ENCODE measurements around the gene TGFB1.
"Not testable (repeated sequence)": the region's sequence is repeated elsewhere in the genome, so short reads cannot be mapped to it uniquely, and the experiment has no call there.

The TGFB1 gene

GRCh38 chr19:41353466-41354342 lies at the start of gene TGFB1:
TSS of gene TGFB1 (minus strand) at chr19:41353922. CDS start at chr19:41353044, 878 bp downstream.
- Mint-ChIP-seq H3K9me3 (peaks cover 3% of the 10 kb centered on the region), H3K27me3 (ENCODE audit: low read depth) (no peaks in the 10 kb centered on the region), H3K4me1 (ENCODE audit: low read depth) (peaks cover 55% of the 10 kb centered on the region), H3K4me3 (peak within 1 kb of the TSS; percentile 96), H3K36me3 (ENCODE audit: low read depth) (peaks cover 25% of the 10 kb centered on the region), H3K27ac (peak within 1 kb of the TSS; percentile 95)

- Mint-ChIP-seq H3K4me1 (ENCODE audit: low read depth) (peaks cover 17% of the 10 kb centered on the region), H3K9me3 (no peaks in the 10 kb centered on the region), H3K27ac (no peak overlapping the region), H3K36me3 (ENCODE audit: low read depth) (peaks cover 3% of the 10 kb centered on the region), H3K27me3 (ENCODE audit: low read depth) (no peaks in the 10 kb centered on the region), H3K4me3 (no peak overlapping the region)
Measured at GRCh38 chr19:41402010-41402409, 48.3 kb upstream of the TGFB1 start.

- H3K9me3 Mint-ChIP-seq = no peaks in the 10 kb centered on the region
- no peak overlapping the region for H3K4me3 Mint-ChIP-seq
- H3K27ac Mint-ChIP-seq = no peak overlapping the region
- H3K4me1 Mint-ChIP-seq (ENCODE audit: low read depth) = peaks cover 17% of the 10 kb centered on the region
- no peaks in the 10 kb centered on the region for H3K27me3 Mint-ChIP-seq (ENCODE audit: low read depth)
- peaks cover 2% of the 10 kb centered on the region for H3K36me3 Mint-ChIP-seq (ENCODE audit: low read depth)
Measured at GRCh38 chr19:41401483-41401882, 47.8 kb upstream of the TGFB1 start.

DNA sequence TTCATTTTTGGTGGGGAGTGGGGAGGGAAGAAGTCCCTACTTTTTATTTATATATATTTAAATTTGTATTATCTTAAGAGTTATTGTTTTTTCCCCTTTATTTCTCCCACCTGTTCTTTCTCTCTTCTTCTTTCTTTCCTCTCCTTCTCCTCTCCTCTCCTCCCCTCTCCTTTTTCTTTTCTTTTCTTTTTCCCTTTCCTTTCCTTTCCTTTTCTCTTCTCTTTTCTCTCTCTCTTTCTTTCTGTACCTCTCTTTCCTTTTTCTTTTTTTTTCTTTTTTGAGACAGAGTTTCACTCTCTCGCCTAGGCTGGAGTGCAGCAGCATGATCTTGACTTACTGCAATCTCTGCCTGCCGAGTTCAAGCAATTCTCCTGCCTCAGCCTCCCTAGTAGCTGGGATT lies 45.8 kb upstream of the TGFB1 start:
- Mint-ChIP-seq H3K9me3 (no peaks in the 10 kb centered on the region), H3K27ac (peak overlapping the region; percentile 42), H3K36me3 (ENCODE audit: low read depth) (peaks cover 4% of the 10 kb centered on the region), H3K4me3 (peak overlapping the region; percentile 64), H3K27me3 (ENCODE audit: low read depth) (no peaks in the 10 kb centered on the region), H3K4me1 (ENCODE audit: low read depth) (peaks cover 29% of the 10 kb centered on the region)

DNA sequence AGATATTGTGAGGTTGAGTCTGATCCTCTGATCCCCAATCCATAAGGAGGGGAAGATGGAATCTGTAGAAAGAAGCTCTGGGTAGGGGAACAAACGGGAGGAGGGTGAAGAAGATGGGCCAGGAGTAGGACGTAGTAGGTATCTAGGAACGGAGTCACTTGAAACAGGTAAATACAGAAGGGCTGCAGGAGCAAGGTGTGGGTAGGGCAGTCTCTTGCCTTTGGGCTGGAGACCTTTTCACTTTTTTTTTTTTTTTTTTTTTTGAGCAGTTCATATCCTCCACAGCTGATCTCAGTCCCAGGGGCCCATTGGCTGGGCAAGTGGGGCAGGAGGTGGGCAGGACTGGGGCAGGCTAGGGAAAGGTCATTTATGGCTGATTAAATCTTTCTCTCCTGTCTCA lies 45.4 kb upstream of the TGFB1 start:
- Mint-ChIP-seq H3K27ac (peak overlapping the region; percentile 18), H3K36me3 (ENCODE audit: low read depth) (peaks cover 4% of the 10 kb centered on the region)

DNA sequence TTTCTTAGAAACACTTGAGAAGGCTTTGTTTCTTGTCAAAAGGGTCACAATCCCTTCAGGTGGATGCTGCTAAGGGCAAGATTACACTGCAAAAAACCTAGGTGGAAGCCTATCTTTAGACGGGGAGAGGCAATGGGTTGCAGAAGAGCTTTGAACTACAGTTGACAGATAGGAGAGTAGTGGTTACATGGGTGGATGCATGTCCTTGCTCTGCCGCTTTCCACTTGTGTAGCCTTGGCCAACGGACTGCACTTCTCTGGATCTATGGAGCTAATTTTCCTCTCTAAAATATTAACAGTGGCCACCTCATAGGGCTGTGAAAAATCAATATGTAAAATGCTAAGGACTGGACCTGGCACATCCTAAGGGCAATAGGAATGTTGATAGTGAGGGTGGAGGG lies 44.9 kb upstream of the TGFB1 start:
- Mint-ChIP-seq H3K4me3 (peak overlapping the region; percentile 97), H3K4me1 (ENCODE audit: low read depth) (peaks cover 29% of the 10 kb centered on the region), H3K27me3 (ENCODE audit: low read depth) (no peaks in the 10 kb centered on the region), H3K27ac (peak overlapping the region; percentile 100), H3K9me3 (no peaks in the 10 kb centered on the region), H3K36me3 (ENCODE audit: low read depth) (peaks cover 4% of the 10 kb centered on the region)

More for the DNA sequence above, 45.4 kb upstream of the TGFB1 start:
- H3K27me3 Mint-ChIP-seq (ENCODE audit: low read depth) = no peaks in the 10 kb centered on the region
- peak overlapping the region; percentile 97 for H3K4me3 Mint-ChIP-seq
- H3K4me1 Mint-ChIP-seq (ENCODE audit: low read depth) = peaks cover 29% of the 10 kb centered on the region
- H3K9me3 Mint-ChIP-seq = no peaks in the 10 kb centered on the region

GRCh38 chr19:41398050-41398418 lies 44.3 kb upstream of the TGFB1 start:
- Mint-ChIP-seq H3K9me3 (no peaks in the 10 kb centered on the region), H3K27ac (peak overlapping the region; percentile 100), H3K36me3 (ENCODE audit: low read depth) (peaks cover 4% of the 10 kb centered on the region), H3K4me3 (peak overlapping the region; percentile 97), H3K4me1 (ENCODE audit: low read depth) (peaks cover 29% of the 10 kb centered on the region), H3K27me3 (ENCODE audit: low read depth) (no peaks in the 10 kb centered on the region)

DNA sequence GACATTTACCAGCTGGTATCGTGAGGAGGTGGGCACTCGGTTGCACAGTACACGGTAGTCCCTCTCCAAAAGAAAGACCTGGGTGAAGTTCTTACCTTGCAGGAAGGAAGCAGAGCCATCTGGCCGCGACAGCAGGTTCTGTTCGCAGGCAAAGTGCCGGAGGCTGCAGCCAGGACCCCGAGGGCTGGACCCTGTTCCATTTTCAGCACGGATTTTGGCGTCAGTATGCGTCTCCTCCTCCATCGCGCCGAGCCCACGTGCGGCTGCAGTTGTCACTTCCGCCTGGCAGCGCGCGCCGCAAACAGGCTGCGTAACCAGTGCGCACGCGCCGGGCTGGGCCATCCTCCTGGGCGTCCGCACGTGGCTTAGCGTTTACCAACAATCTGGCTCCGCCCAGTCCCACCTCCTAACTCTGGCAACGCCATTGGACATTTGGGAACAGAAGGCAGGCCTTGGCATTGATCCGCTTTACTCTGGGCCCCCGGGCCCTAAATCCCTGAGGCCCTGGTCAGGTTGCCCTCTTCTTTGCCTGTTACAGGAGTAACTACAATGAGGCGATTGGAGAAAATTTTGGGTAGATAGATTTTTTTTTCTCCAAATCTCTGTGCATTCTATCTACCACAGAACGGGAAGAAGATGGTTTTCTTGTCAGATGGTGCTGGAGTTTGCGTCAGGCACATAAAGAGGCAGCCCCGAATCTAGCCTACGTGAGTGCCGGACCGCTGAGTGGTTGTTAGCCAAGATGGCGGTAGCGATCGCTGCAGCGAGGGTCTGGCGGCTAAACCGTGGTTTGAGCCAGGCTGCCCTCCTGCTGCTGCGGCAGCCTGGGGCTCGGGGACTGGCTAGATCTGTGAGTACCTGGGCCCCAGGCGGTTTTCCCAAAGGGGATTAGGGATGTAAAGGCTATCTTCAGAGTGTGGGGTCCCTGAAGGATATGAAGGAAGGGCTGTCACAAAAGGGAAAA lies 43.6 kb upstream of the TGFB1 start, which contains the start of the genes BCKDHA and EXOSC5:
Gene BCKDHA (plus strand): TSS at position 733 of the 964 bp plus-strand sequence. CDS start 10 bp downstream, at position 743.
Gene EXOSC5 (minus strand): TSS at position 274 of the 964 bp plus-strand sequence. CDS start 31 bp downstream, at position 243.
- H3K4me3 Mint-ChIP-seq = peak within 1 kb of the TSS; percentile 97
- peak within 1 kb of the TSS; percentile 100 for H3K27ac Mint-ChIP-seq
- H3K4me1 Mint-ChIP-seq (ENCODE audit: low read depth) = peaks cover 29% of the 10 kb centered on the region
- no peaks in the 10 kb centered on the region for H3K27me3 Mint-ChIP-seq (ENCODE audit: low read depth)
- peaks cover 4% of the 10 kb centered on the region for H3K36me3 Mint-ChIP-seq (ENCODE audit: low read depth)
- H3K9me3 Mint-ChIP-seq = no peaks in the 10 kb centered on the region

DNA sequence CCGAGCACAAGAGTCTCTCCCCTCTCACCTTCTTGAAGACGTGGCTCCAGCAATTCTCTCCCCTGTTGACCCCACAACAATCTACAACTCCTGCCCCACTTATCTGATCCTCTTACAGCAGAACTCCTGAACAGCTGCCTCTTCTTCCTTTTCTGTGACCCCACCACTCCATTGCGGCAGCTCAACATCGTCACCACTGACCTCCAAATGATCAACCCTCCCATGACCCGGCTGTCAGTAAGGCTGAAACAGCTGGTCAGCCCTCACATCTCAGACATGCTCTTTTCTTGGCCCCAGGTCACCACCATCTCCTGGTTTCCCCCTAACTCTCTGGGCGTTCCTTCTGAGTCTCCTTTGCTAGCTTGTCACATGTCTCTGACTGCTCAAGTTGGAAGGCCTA lies 41.6 kb upstream of the TGFB1 start:
- Mint-ChIP-seq H3K4me1 (ENCODE audit: low read depth) (peaks cover 29% of the 10 kb centered on the region), H3K4me3 (peak overlapping the region; percentile 74), H3K9me3 (no peaks in the 10 kb centered on the region), H3K27ac (peak overlapping the region; percentile 67), H3K27me3 (ENCODE audit: low read depth) (no peaks in the 10 kb centered on the region), H3K36me3 (ENCODE audit: low read depth) (peaks cover 9% of the 10 kb centered on the region)

GRCh38 chr19:41392775-41393174 lies 39.1 kb upstream of the TGFB1 start:
- Mint-ChIP-seq H3K27ac (no peak overlapping the region), H3K36me3 (ENCODE audit: low read depth) (peaks cover 9% of the 10 kb centered on the region), H3K4me3 (no peak overlapping the region)

GRCh38 chr19:41391618-41392017 lies 37.9 kb upstream of the TGFB1 start:
- no peaks in the 10 kb centered on the region for H3K9me3 Mint-ChIP-seq
- peaks cover 13% of the 10 kb centered on the region for H3K4me1 Mint-ChIP-seq (ENCODE audit: low read depth)
- no peak overlapping the region for H3K27ac Mint-ChIP-seq
- H3K4me3 Mint-ChIP-seq = no peak overlapping the region
- H3K27me3 Mint-ChIP-seq (ENCODE audit: low read depth) = no peaks in the 10 kb centered on the region
- H3K36me3 Mint-ChIP-seq (ENCODE audit: low read depth) = peaks cover 8% of the 10 kb centered on the region

More at GRCh38 chr19:41392775-41393174, 39.1 kb upstream of the TGFB1 start:
- H3K27me3 Mint-ChIP-seq (ENCODE audit: low read depth) = no peaks in the 10 kb centered on the region
- no peaks in the 10 kb centered on the region for H3K9me3 Mint-ChIP-seq
- peaks cover 13% of the 10 kb centered on the region for H3K4me1 Mint-ChIP-seq (ENCODE audit: low read depth)

GRCh38 chr19:41386442-41386841 lies 32.7 kb upstream of the TGFB1 start:
- no peaks in the 10 kb centered on the region for H3K4me1 Mint-ChIP-seq (ENCODE audit: low read depth)
- no peak overlapping the region for H3K27ac Mint-ChIP-seq
- H3K36me3 Mint-ChIP-seq (ENCODE audit: low read depth) = peaks cover 2% of the 10 kb centered on the region
- H3K4me3 Mint-ChIP-seq = no peak overlapping the region
- no peaks in the 10 kb centered on the region for H3K9me3 Mint-ChIP-seq
- no peaks in the 10 kb centered on the region for H3K27me3 Mint-ChIP-seq (ENCODE audit: low read depth)

DNA sequence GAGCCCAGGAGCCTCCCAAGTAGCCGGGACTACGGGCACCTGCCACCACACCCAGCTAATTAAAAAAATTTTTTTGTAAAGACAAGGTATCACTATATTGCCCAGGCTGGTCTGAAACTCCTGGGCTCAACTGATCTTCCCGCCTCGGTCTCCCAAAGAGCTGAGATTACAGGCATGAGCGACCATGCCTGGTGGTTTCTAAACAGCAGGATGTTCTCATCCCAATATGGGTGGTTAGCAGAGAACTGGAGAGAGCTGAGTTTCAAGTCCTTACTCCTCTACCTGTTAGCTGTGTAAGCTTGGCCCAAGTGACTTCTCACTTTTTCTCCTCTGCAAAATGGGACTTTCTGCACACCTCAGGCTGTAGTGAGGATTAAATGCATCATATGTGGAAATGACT lies 30.6 kb upstream of the TGFB1 start:
- Mint-ChIP-seq H3K36me3 (ENCODE audit: low read depth) (no peaks in the 10 kb centered on the region), H3K4me3 (no peak overlapping the region), H3K4me1 (ENCODE audit: low read depth) (no peaks in the 10 kb centered on the region), H3K27ac (no peak overlapping the region), H3K9me3 (no peaks in the 10 kb centered on the region), H3K27me3 (ENCODE audit: low read depth) (no peaks in the 10 kb centered on the region)

DNA sequence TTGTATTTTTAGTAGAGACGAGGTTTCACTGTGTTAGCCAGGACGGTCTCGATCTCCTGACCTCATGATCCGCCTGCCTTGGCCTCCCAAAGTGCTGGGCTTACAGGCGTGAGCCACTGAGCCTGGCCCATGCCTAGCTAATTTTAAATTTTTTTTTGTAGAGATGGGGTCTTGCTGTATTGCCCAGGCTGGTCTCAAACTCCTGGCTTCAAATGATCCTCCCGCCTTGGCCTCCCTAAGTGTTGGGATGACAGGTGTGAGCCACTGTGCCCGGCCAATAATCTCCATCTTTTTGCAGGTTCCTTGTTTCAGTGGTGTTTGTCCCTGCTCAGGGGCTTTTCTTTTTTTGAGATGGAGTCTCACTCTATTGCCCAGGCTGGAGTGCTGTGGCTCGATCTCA lies 27.8 kb upstream of the TGFB1 start:
- not testable (repeated sequence) for H3K9me3 Mint-ChIP-seq; H3K36me3 Mint-ChIP-seq (ENCODE audit: low read depth); H3K4me1 Mint-ChIP-seq (ENCODE audit: low read depth); H3K27me3 Mint-ChIP-seq (ENCODE audit: low read depth); H3K27ac Mint-ChIP-seq; H3K4me3 Mint-ChIP-seq

All from T-helper 1 cell treated with Interleukin-12 subunit alpha and Interleukin-12 subunit beta and Interleukin-4 antibody, amounts not matched to agents 30 μg/mL and 1 μg/mL, for 36 hours (primary cell).